ENCODE results near the gene ST6GALNAC2.

GRCh38 chr17:76566613-76566943 lies 19.1 kb downstream of the ST6GALNAC2 start:
- TF ChIP-seq, protein P1, sequence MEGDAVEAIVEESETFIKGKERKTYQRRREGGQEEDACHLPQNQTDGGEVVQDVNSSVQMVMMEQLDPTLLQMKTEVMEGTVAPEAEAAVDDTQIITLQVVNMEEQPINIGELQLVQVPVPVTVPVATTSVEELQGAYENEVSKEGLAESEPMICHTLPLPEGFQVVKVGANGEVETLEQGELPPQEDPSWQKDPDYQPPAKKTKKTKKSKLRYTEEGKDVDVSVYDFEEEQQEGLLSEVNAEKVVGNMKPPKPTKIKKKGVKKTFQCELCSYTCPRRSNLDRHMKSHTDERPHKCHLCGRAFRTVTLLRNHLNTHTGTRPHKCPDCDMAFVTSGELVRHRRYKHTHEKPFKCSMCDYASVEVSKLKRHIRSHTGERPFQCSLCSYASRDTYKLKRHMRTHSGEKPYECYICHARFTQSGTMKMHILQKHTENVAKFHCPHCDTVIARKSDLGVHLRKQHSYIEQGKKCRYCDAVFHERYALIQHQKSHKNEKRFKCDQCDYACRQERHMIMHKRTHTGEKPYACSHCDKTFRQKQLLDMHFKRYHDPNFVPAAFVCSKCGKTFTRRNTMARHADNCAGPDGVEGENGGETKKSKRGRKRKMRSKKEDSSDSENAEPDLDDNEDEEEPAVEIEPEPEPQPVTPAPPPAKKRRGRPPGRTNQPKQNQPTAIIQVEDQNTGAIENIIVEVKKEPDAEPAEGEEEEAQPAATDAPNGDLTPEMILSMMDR (IDR thresholded peaks at IDR 0.05) = no peak
- TF ChIP-seq POLR2A (IDR thresholded peaks at IDR 0.05) = no peak
- TF ChIP-seq EP300 (IDR thresholded peaks at IDR 0.05) = no peak
- no peak for TF ChIP-seq POLR2AphosphoS5 (IDR thresholded peaks at IDR 0.05)
